GM23248 (cell line): ENCODE data around the gene ESR2. TPM values are rescaled to one million over a fixed set of nuclear protein-coding genes. Genes with fewer than 3 reads are reported as not detected.

Experiments used
- DNase-seq: peaks from one replicate; pipeline ENCODE4 v3.0.0-alpha.2; 2015
- H2AFZ ChIP-seq: fragments of 200-600 bp; sonication (generic); 2 replicates; pipeline ENCODE4 v1.6.1; 2016; ENCODE audit warnings: antibody characterized with exemption
- H3F3A ChIP-seq: fragments of 200-600 bp; sonication (generic); 2 replicates; pipeline ENCODE4 v1.6.1; 2016; ENCODE audit warnings: mild to moderate bottlenecking, antibody characterized with exemption, mixed run types; ENCODE audit not compliant: insufficient read depth
- H3K27ac ChIP-seq: fragments of 200-600 bp; sonication (generic); 2 replicates; pipeline ENCODE4 v1.5.1; 2016; ENCODE audit warnings: mild to moderate bottlenecking
- H3K27me3 ChIP-seq: fragments of 200-600 bp; sonication (generic); replicated peaks from 2 replicates; pipeline ENCODE4 v1.6.1; 2016; ENCODE audit warnings: mild to moderate bottlenecking; ENCODE audit not compliant: insufficient read depth
- H3K36me3 ChIP-seq: fragments of 200-600 bp; sonication (generic); 2 replicates; pipeline ENCODE4 v1.6.1; 2016; ENCODE audit warnings: low read depth, mild to moderate bottlenecking
- H3K4me1 ChIP-seq: fragments of 200-600 bp; sonication (generic); 2 replicates; pipeline ENCODE4 v1.6.1; 2016; ENCODE audit warnings: mild to moderate bottlenecking; ENCODE audit not compliant: insufficient read depth
- H3K4me2 ChIP-seq: fragments of 200-600 bp; sonication (generic); one replicate; pipeline ENCODE4 v1.6.1; 2016; ENCODE audit warnings: mild to moderate bottlenecking; ENCODE audit not compliant: unreplicated experiment
- H3K4me3 ChIP-seq: fragments of 200-600 bp; sonication (generic); 2 replicates; pipeline ENCODE4 v1.5.1; 2016; ENCODE audit warnings: mild to moderate bottlenecking
- H3K79me2 ChIP-seq: fragments of 200-600 bp; sonication (generic); 2 replicates; pipeline ENCODE4 v1.6.1; 2016; ENCODE audit warnings: mild to moderate bottlenecking; ENCODE audit not compliant: insufficient read depth
- H3K9ac ChIP-seq: fragments of 200-600 bp; sonication (generic); 2 replicates; pipeline ENCODE4 v1.6.1; 2016; ENCODE audit warnings: mild to moderate bottlenecking
- H3K9me2 ChIP-seq: fragments of 200-600 bp; sonication (generic); 2 replicates; pipeline ENCODE4 v1.6.1; 2016; ENCODE audit warnings: mixed run types, mild to moderate bottlenecking, moderate library complexity; ENCODE audit not compliant: insufficient read depth
- H3K9me3 ChIP-seq: fragments of 200-600 bp; sonication (generic); one replicate; pipeline ENCODE4 v1.6.1; 2017; ENCODE audit warnings: low read depth
- H4K20me1 ChIP-seq: fragments of 200-600 bp; sonication (generic); 2 replicates; pipeline ENCODE4 v1.6.0; 2016; ENCODE audit not compliant: insufficient read depth
- EZH2 ChIP-seq: fragments of 200-600 bp; sonication (generic); IDR thresholded peaks from 2 replicates; pipeline ENCODE4 v1.6.1; 2018; ENCODE audit warnings: antibody characterized with exemption, mild to moderate bottlenecking; ENCODE audit not compliant: insufficient read depth, poor library complexity, severe bottlenecking
- EZH2phosphoT487 ChIP-seq: fragments of 200-600 bp; sonication (generic); IDR thresholded peaks from 2 replicates; pipeline ENCODE4 v1.6.1; 2018; ENCODE audit warnings: antibody characterized with exemption, moderate library complexity, mild to moderate bottlenecking, low read depth; ENCODE audit not compliant: insufficient read depth
- WGBS, 2 experiments: methylation state at CpG; one replicate each; pipeline ENCODE4 v1.1.6; 2015 to 2017; ENCODE audit warnings: low lambda C conversion rate in 2 of 2, low coverage in 1 of 2; ENCODE audit errors: missing lambda C conversion rate in 2 of 2; 5-methylcytosine and 5-hydroxymethylcytosine counted together
- in situ Hi-C: fragments of 300-500 bp; cut with MboI; formaldehyde crosslinking; loops from 2 replicates; pipeline ENCODE4 v1.15.0; 2020
- polyA plus RNA-seq: library from polyadenylated mRNA; unstranded; fragments of >200 nt; fragmentation: Nextera tagmentation; extraction: Ambion mirVana; gene quantifications from 2 replicates; pipeline ENCODE4 v1.2.1, GENCODE V29; 2016
- total RNA-seq: library from RNA; depleted of rRNA; stranded (reverse); fragments of >200 nt; shearing (Covaris generic); gene quantifications from 2 replicates; pipeline ENCODE4 v1.2.3, GENCODE V29; 2014

The ESR2 gene
- total and polyA plus RNA-seq, 2 experiments from 2014 or later = not detected

- H3K9ac ChIP-seq = no peak overlapping the region
- H3K27me3 ChIP-seq = peaks cover 6% of the 10 kb centered on the region; the same call in 1 of the 2 replicates
- H3K9me3 ChIP-seq = no peaks in the 10 kb centered on the region
- DNase-seq = no peak
- H3K27ac ChIP-seq = no peak overlapping the region
- H3K79me2 ChIP-seq = no peaks in the 10 kb centered on the region
- H3K4me1 ChIP-seq = no peaks in the 10 kb centered on the region
- no peak overlapping the region for H2AFZ ChIP-seq
- no peaks in the 10 kb centered on the region for H4K20me1 ChIP-seq
- TF ChIP-seq EZH2 (no peak), EZH2phosphoT487 (no peak)
- H3K4me2 ChIP-seq = no peak overlapping the region
- H3K9me2 ChIP-seq = no peaks in the 10 kb centered on the region
- in situ Hi-C loops = no loop called here
- H3F3A ChIP-seq = no peaks in the 10 kb centered on the region
- H3K36me3 ChIP-seq = no peaks in the 10 kb centered on the region
- no peak overlapping the region for H3K4me3 ChIP-seq
Observed at GRCh38 chr14:64246688-64247087, 47.5 kb downstream of the ESR2 start.

- H3K9ac ChIP-seq = no peak overlapping the region
- in situ Hi-C loops = no loop called here
- DNase-seq = no peak
- H2AFZ ChIP-seq = no peak overlapping the region
- H3K79me2 ChIP-seq = no peaks in the 10 kb centered on the region
- H3K9me2 ChIP-seq = no peaks in the 10 kb centered on the region
- WGBS, 2 experiments = 49 to 50% methylated on average over 4 of the region's 4 CpGs
- H4K20me1 ChIP-seq = no peaks in the 10 kb centered on the region
- no peaks in the 10 kb centered on the region for H3K4me1 ChIP-seq
- peaks cover 10% of the 10 kb centered on the region; the same call in 1 of the 2 replicates for H3K27me3 ChIP-seq
- H3F3A ChIP-seq = no peaks in the 10 kb centered on the region
- no peak overlapping the region for H3K27ac ChIP-seq
- no peak for TF ChIP-seq EZH2
- no peak for TF ChIP-seq EZH2phosphoT487
- no peaks in the 10 kb centered on the region for H3K9me3 ChIP-seq
- H3K36me3 ChIP-seq = no peaks in the 10 kb centered on the region
- no peak overlapping the region for H3K4me2 ChIP-seq
- no peak overlapping the region for H3K4me3 ChIP-seq
Observed at GRCh38 chr14:64245491-64245890, 48.7 kb downstream of the ESR2 start.

GRCh38 chr14:64244279-64244678 lies 49.9 kb downstream of the ESR2 start:
- H2AFZ ChIP-seq = no peak overlapping the region
- WGBS, 2 experiments = 18 to 28% methylated on average over 4 of the region's 4 CpGs
- H4K20me1 ChIP-seq = no peaks in the 10 kb centered on the region
- TF ChIP-seq EZH2 = no peak
- no peak for TF ChIP-seq EZH2phosphoT487
- H3K9me3 ChIP-seq = no peaks in the 10 kb centered on the region
- no peaks in the 10 kb centered on the region for H3K4me1 ChIP-seq
- H3K27ac ChIP-seq = no peak overlapping the region
- H3K27me3 ChIP-seq = peaks cover 8% of the 10 kb centered on the region; the same call in 1 of the 2 replicates
- in situ Hi-C loops = no loop called here
- no peaks in the 10 kb centered on the region for H3K36me3 ChIP-seq
- H3F3A ChIP-seq = no peaks in the 10 kb centered on the region
- H3K4me2 ChIP-seq = no peak overlapping the region
- no peaks in the 10 kb centered on the region for H3K79me2 ChIP-seq
- no peak overlapping the region for H3K4me3 ChIP-seq
- no peak for DNase-seq
- no peak overlapping the region for H3K9ac ChIP-seq
- no peaks in the 10 kb centered on the region for H3K9me2 ChIP-seq

GRCh38 chr14:64238631-64239030 lies 55.5 kb downstream of the ESR2 start:
- no peaks in the 10 kb centered on the region for H3K4me1 ChIP-seq
- no peaks in the 10 kb centered on the region for H3K79me2 ChIP-seq
- in situ Hi-C loops = no loop called here
- no peaks in the 10 kb centered on the region for H4K20me1 ChIP-seq
- H3K4me3 ChIP-seq = no peak overlapping the region
- H3K4me2 ChIP-seq = no peak overlapping the region
- H3K9me3 ChIP-seq = no peaks in the 10 kb centered on the region
- 46 to 59% methylated on average over 2 of the region's 2 CpGs for WGBS, 2 experiments
- H2AFZ ChIP-seq = no peak overlapping the region
- no peaks in the 10 kb centered on the region for H3K36me3 ChIP-seq
- H3K27me3 ChIP-seq = peaks cover 14% of the 10 kb centered on the region; the same call in 1 of the 2 replicates
- no peak for DNase-seq
- no peaks in the 10 kb centered on the region for H3F3A ChIP-seq
- no peaks in the 10 kb centered on the region for H3K9me2 ChIP-seq
- no peak overlapping the region for H3K27ac ChIP-seq
- TF ChIP-seq EZH2phosphoT487 (no peak), EZH2 (no peak)
- H3K9ac ChIP-seq = no peak overlapping the region

DNA sequence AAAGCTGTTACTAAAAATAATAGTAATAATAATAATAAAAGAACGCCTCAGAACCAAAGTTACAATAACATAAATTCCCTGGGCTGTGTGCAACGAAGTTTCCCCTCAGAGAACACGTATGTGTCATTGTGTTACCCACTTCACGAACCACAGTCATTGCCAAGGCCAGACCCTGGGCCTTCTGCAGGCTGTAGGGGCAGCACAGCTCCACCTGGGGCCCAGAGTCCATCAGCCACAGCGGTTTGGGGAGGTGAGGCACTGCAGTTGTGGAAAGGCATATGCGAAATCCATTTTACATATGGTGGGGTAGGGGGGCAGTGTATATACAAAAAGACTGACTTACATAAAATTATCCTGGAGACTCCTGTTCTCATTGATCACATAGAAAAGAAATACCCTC lies 56.1 kb downstream of the ESR2 start:
- no peak overlapping the region for H2AFZ ChIP-seq
- no peaks in the 10 kb centered on the region for H3K9me2 ChIP-seq
- no peak overlapping the region for H3K9ac ChIP-seq
- no peak overlapping the region for H3K4me3 ChIP-seq
- no peaks in the 10 kb centered on the region for H3K36me3 ChIP-seq
- H3F3A ChIP-seq = no peaks in the 10 kb centered on the region
- peaks cover 14% of the 10 kb centered on the region; the same call in 1 of the 2 replicates for H3K27me3 ChIP-seq
- no peaks in the 10 kb centered on the region for H3K4me1 ChIP-seq
- no peaks in the 10 kb centered on the region for H4K20me1 ChIP-seq
- H3K27ac ChIP-seq = no peak overlapping the region
- no peak for DNase-seq
- H3K79me2 ChIP-seq = no peaks in the 10 kb centered on the region
- no peaks in the 10 kb centered on the region for H3K9me3 ChIP-seq
- in situ Hi-C loops = no loop called here
- WGBS, 2 experiments = 80 to 82% methylated on average over 6 of the region's 6 CpGs
- TF ChIP-seq EZH2 = no peak
- TF ChIP-seq EZH2phosphoT487 = no peak
- H3K4me2 ChIP-seq = no peak overlapping the region
